Daoy (cell line): ENCODE data around the gene EOMES. TPM values are rescaled to one million over a fixed set of nuclear protein-coding genes. Genes with fewer than 3 reads are reported as not detected.

Source experiments
- DNase-seq: peaks from one replicate; pipeline ENCODE4 v3.0.0-alpha.2; 2015; ENCODE audit warnings: low read depth
- total RNA-seq: library from RNA; depleted of rRNA; stranded (reverse); fragments of >200 nt; shearing (Covaris generic); gene quantifications from 2 replicates; pipeline ENCODE4 v1.2.3, GENCODE V29; 2014

The EOMES gene
- total RNA-seq, 1 experiment from 2014 or later = 0.06 TPM

GRCh38 chr3:27720899-27721716, 1.0 kb downstream of the EOMES start:
- no peak for DNase-seq

- no peak for DNase-seq
These were observed 2.7 kb downstream of the EOMES start for GRCh38 chr3:27719314-27720003.

GRCh38 chr3:27718459-27718858, 3.7 kb downstream of the EOMES start:
- no peak for DNase-seq

GRCh38 chr3:27717200-27717852, 4.8 kb downstream of the EOMES start:
- DNase-seq = no peak

GRCh38 chr3:27716309-27716708, 5.8 kb downstream of the EOMES start:
- no peak for DNase-seq

GRCh38 chr3:27715863-27716262, 6.3 kb downstream of the EOMES start:
- no peak for DNase-seq

- no peak for DNase-seq
These were observed 6.7 kb downstream of the EOMES start for GRCh38 chr3:27715454-27715806.

- DNase-seq = no peak
These were observed 7.2 kb downstream of the EOMES start for GRCh38 chr3:27714692-27715453.

- DNase-seq = no peak
These were observed 8.0 kb downstream of the EOMES start for GRCh38 chr3:27714146-27714526.

GRCh38 chr3:27713435-27714145, 8.5 kb downstream of the EOMES start:
- no peak for DNase-seq

GRCh38 chr3:27713078-27713423, 9.1 kb downstream of the EOMES start:
- DNase-seq = no peak

- DNase-seq = peak; percentile 81
These were observed 9.7 kb downstream of the EOMES start for GRCh38 chr3:27712136-27713077.

- no peak for DNase-seq
These were observed 13.9 kb downstream of the EOMES start for GRCh38 chr3:27708250-27708649.

- DNase-seq = no peak
These were observed 23.1 kb downstream of the EOMES start for GRCh38 chr3:27699067-27699466.

GRCh38 chr3:27696906-27697305, 25.2 kb downstream of the EOMES start:
- DNase-seq = peak; percentile 43

- DNase-seq = no peak
These were observed 26.5 kb downstream of the EOMES start for GRCh38 chr3:27695636-27696035.

- DNase-seq = no peak
These were observed 34.1 kb downstream of the EOMES start for GRCh38 chr3:27688053-27688452.

GRCh38 chr3:27686642-27687041, 35.5 kb downstream of the EOMES start:
- DNase-seq = peak; percentile 12

- no peak for DNase-seq
These were observed 36.6 kb downstream of the EOMES start for GRCh38 chr3:27685474-27685873.

- DNase-seq = no peak
These were observed 37.8 kb downstream of the EOMES start for GRCh38 chr3:27684302-27684701.
